NCI-H345 treated with DMSO at 0.1 percent for 48 hours (cell line): ENCODE results near the gene TBRG4.
A peak's percentile ranks its signal among the peaks of the same experiment; 100 is the strongest.
"Not testable (repeated sequence)": the region's sequence is repeated elsewhere in the genome, so short reads cannot be mapped to it uniquely, and the experiment has no call there.

Experiments
- DNase-seq: peaks from one replicate; lab custom pipeline; 2025; ENCODE audit not compliant: unreplicated experiment; lab: John Stamatoyannopoulos, UW

Gene TBRG4

GRCh38 chr7:45111298-45112223, at the start of gene TBRG4:
Gene TBRG4 (minus strand): TSS chr7:45111697. CDS start chr7:45109237, 2,460 bp downstream.
- DNase-seq = peak; percentile 85

DNA sequence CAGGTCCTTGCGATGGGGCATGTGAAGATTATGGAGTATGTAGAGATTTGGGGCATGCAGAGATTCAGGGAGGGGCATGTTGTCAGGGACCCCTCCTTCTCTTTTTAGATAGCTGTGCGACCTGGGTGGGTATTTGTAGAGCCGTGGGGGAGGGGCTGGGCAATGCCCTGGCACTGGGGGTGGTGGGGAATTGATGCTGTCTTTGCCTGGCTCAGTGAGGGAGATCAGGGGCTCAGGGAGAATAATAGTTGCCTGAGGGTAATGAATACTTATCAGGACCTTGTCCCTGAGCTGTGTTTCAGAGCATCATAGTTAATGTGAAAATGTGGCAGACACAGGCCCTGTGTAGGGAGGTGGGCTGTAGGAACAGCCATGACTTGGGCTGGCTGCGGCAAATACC, 49.6 kb upstream of the TBRG4 start:
- no peak for DNase-seq

DNA sequence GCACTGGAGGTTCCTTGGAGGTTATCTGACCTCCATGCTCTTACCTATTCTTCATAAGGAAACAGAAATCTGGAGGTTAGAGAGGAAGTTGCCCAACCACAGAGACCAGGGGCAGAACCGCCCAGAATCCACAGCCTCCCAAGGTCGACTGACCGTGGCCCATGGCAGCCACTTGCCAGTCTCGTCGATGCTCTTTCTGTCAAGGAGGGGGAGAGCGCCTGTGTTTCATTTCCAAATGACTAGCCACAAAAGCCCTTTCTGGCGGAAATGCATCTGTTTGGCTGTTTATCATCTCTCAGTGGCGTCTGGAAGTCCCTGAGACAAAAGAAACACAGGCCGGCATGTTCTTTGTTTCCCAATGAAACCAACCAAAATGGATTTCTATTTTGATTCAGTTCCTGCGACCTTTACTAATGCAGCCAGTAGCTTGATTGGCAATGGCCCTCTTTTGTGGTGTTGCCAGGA, 49.0 kb upstream of the TBRG4 start:
- no peak for DNase-seq

DNA sequence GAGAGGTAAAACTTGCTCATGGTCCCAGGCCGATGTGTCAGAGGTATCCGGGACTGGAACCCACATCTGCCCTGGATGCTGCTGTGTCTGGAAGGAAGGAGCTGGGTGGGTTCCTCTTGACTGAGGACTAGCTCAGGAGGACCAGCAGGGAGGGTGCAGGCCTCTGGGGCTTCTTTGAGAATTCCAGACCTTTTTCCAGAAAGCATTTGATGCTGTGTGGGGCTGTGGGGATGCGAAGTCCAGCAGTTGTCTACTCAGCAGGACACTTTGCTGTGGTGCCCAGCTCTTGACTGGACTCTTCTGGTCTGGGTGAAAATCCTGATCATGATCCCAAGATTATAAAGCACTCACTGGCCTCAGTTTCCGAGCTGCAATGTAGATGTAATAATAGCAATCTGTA, 47.8 kb upstream of the TBRG4 start:
- no peak for DNase-seq

DNA sequence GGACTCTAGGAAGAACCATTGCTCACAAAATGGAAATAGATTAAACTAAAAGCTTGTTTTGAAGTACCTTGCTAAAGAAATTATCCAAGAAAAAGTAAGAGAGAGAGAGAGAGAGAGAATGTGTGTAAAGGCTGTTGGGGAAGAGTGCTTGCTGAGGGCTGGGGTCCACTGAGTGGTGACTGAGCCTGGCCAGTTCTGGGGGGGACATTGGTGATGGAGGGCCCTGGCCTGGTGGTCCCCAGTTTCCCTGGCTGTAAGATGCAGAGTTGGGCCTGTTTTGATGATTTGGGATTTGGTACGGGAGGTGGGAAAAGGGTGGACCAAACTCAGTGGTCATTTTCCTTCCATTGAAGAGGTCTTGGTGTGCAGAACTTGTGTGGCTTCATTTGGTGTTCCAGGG, 47.0 kb upstream of the TBRG4 start:
- DNase-seq = no peak

GRCh38 chr7:45157653-45158401, 46.3 kb upstream of the TBRG4 start, which contains the start of gene RAMP3:
Gene RAMP3 (plus strand): TSS chr7:45157791. CDS start chr7:45157829, 38 bp downstream.
- DNase-seq = no peak

DNA sequence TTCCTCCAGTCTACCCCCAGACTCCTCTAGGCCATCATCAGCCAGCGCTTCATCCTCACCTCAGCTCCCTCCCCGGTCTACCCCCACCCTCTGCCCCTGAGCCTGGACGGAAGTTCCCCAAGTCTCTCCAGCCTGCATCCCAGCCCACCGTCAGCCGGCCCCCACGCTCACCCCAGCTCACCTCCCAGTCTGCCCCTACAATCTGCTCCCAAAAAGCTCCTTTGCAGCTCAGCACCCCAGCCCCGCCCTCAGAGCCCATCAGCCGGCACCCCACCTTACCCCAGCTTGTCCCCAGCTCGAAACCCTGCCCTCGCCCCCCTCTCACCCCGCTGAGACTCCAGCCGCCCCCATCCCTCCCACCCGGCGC, 45.8 kb upstream of the TBRG4 start:
- no peak for DNase-seq

DNA sequence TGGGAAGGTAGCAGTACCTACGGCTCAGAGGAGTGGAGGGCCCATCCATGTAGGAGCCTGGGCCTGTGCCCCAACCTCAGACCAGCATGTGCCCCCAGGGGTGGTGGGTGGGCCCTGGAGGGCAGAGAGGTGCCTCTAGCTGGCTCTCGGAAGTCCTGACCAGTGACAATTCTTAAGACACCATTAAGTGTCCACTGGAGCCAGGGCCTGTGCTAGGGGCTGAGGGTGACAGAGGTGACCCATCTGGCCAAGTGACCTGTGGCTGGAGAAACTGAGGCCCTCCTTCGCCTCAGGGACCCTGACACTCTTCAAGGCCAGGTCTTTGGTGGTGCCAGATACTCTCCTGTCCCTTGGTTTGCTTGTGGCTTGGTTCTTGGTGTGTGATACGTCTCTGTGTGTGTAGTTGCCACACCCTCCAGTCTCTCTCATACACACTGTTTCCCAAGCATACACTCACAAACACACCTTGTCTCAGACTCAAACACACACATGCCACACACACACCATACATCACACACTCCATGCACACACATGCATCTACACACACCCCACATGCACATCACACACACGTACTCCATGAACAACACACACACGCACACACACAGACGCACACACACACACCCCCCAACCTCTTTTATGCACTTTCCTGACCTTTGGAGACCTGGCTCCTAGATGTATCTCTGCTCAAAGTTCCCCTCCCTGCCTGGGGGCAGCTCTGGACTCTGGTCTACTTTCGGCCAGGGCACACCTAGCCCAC, 45.2 kb upstream of the TBRG4 start:
- no peak for DNase-seq

- no peak for DNase-seq
Observed at GRCh38 chr7:45155941-45156340, 44.4 kb upstream of the TBRG4 start.

- DNase-seq = no peak
Observed at GRCh38 chr7:45155357-45155900, 43.9 kb upstream of the TBRG4 start.

GRCh38 chr7:45153861-45154260, 42.4 kb upstream of the TBRG4 start:
- not testable (repeated sequence) for DNase-seq

GRCh38 chr7:45153233-45153632, 41.7 kb upstream of the TBRG4 start:
- DNase-seq = no peak

DNA sequence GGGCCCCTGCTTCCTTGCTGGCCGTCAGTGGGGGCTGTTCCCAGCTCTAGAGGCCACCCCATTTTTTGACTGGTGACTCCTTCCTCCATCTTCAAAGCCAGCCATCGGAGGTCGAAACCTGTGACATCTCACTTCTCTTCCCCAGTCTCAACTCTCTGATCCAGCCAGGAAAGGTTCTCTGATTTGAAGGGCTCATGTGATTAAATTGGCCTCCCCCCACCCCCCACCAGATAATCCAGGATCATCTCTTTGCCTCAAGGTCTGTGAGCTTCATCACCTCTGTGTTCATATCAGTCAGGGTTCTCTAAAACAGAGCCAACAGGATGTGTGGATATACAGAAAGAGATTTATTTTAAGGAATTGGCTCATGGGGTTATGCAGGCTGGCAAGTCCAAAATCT, 40.5 kb upstream of the TBRG4 start:
- no peak for DNase-seq

- no peak for DNase-seq
Observed at GRCh38 chr7:45151131-45151684, 39.7 kb upstream of the TBRG4 start.

GRCh38 chr7:45150199-45150598, 38.7 kb upstream of the TBRG4 start:
- DNase-seq = no peak

GRCh38 chr7:45149606-45150005, 38.1 kb upstream of the TBRG4 start:
- no peak for DNase-seq

DNA sequence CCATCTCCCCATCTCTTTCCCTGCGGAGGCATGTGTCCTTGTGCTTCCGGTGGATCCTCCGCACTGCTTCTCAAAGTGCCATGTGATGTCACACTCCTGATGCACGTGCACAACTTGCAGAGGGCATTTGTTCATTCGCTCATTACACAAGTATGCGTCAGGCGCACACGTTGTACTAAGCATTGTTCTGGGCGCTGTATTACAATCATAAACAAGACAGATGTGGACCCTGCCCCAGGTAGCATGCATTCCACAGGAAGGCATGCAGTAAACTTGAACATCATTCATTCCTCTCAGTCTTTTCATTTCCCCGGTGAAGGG, 37.1 kb upstream of the TBRG4 start:
- DNase-seq = no peak

DNA sequence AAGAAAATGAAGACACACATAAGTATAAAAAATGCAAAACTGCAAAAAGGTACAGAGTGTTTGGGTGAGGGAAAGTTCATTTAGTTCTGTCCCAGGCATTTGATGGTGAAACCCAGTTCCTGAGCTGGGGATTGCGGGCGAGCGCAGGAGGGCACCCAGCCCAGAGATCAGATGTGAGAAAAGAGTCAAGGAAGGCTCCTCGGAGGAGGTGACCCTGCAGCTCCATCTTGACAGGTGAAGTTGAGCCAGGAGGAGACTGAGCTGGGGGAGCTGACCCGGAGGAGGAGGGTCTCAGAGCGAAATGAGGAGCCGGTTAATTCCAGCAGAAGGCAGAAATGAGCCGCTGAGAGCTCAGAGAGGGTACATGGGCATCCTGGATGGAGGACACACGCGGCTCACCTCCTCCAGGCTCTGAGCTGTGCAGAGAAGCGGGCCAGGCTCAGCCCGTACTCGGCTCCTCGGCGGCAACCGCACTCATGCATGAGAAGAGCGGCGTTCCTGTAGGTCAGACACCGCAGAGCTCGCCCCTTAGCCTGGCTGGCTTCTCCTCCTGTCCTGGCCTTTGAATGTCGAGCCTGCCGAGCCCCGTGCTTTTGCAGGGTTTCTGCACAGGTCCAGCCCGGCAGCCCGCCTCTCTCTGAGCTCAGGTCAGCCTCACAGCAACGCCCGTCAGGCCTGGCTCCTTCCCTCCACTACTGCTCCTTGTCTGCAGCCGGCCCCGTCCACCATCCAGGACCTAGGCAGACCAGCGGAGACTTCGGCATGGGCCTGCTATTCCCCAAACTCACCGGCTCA, 36.6 kb upstream of the TBRG4 start:
- DNase-seq = no peak

DNA sequence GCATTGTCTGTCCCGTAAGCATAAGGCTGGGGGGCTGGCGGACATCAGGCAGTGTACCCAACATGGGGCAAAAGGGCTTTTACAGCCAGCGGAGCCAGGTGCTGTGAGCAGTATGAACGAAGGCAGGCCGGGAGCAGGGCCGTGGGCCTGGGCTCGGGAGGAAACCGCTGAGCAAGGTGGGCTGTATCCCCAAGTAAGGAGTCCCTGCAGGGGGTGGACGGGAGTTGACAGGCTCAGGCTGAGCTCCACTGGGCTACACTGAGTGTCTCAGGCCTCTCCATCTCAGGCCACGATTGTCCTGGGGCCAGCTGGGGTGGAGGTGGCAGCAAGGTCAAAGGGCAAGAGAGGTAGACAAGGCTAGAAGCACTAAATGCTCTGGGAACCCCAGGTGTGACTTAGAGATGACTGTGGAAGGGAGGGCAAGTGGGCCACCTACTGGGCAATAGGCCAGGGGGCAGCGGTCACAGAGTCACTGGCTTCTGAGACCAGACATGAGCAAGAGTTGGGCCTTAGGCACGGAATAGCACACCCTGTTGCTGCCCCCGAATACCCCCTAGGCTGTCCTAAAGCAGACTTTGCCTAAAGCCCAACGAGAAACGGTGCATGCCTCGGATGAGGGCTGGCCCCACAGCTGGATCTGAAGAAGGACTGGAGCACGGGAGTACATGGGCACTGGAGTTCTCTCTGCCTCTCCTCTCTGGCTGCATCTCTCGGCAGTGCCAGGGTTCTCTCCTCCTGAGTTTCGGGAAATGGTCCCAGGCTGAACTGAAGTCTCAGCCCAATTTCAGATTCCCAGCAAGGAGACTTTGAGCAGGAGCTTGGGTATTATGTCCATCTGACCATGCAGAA, 35.3 kb upstream of the TBRG4 start:
- DNase-seq = no peak
